Myocyte (in vitro differentiated cells): ENCODE data around the gene SAMD3. TPM values are rescaled to one million over a fixed set of nuclear protein-coding genes. Genes with fewer than 3 reads are reported as not detected.
"Not testable (repeated sequence)": the region's sequence is repeated elsewhere in the genome, so short reads cannot be mapped to it uniquely, and the experiment has no call there.

Source experiments
- DNase-seq: peaks from one replicate; pipeline ENCODE4 v3.0.0-alpha.2; 2012; ENCODE audit warnings: low read depth
- total RNA-seq: library from RNA; depleted of rRNA; stranded (reverse); fragments of >200 nt; gene quantifications from 2 replicates; pipeline ENCODE4 v1.2.3, GENCODE V29; 2014

Gene SAMD3
- total RNA-seq, 1 donor from 2014 or later, result not detected

- DNase-seq, result no peak
Measured at GRCh38 chr6:130134582-130134981, 88.2 kb downstream of the SAMD3 start.

GRCh38 chr6:130132286-130132701 lies 90.5 kb downstream of the SAMD3 start:
- no peak for DNase-seq

GRCh38 chr6:130129762-130130246 lies 92.9 kb downstream of the SAMD3 start:
- no peak for DNase-seq

- no peak for DNase-seq
Measured at GRCh38 chr6:130128326-130128725, 94.4 kb downstream of the SAMD3 start.

- no peak for DNase-seq
Measured at GRCh38 chr6:130127195-130127594, 95.6 kb downstream of the SAMD3 start.

GRCh38 chr6:130122243-130122642 lies 100.5 kb downstream of the SAMD3 start:
- DNase-seq, result peak; percentile 9

GRCh38 chr6:130120731-130121130 lies 102.0 kb downstream of the SAMD3 start:
- no peak for DNase-seq

GRCh38 chr6:130119211-130119610 lies 103.5 kb downstream of the SAMD3 start:
- DNase-seq, result no peak

- no peak for DNase-seq
Measured at GRCh38 chr6:130118236-130118635, 104.5 kb downstream of the SAMD3 start.

GRCh38 chr6:130117187-130117701 lies 105.5 kb downstream of the SAMD3 start:
- not testable (repeated sequence) for DNase-seq

- no peak for DNase-seq
Measured at GRCh38 chr6:130116273-130116672, 106.5 kb downstream of the SAMD3 start.

- no peak for DNase-seq
Measured at GRCh38 chr6:130115036-130115435, 107.7 kb downstream of the SAMD3 start.

GRCh38 chr6:130113201-130113710 lies 109.5 kb downstream of the SAMD3 start:
- DNase-seq, result no peak

GRCh38 chr6:130111031-130111430 lies 111.7 kb downstream of the SAMD3 start:
- DNase-seq, result no peak

- DNase-seq, result peak; percentile 1
Measured at GRCh38 chr6:130107710-130108109, 115.0 kb downstream of the SAMD3 start.

GRCh38 chr6:130105996-130106704 lies 116.6 kb downstream of the SAMD3 start:
- DNase-seq, result no peak

- no peak for DNase-seq
Measured at GRCh38 chr6:130099119-130099518, 123.6 kb downstream of the SAMD3 start.

- DNase-seq, result no peak
Measured at GRCh38 chr6:130098317-130098716, 124.4 kb downstream of the SAMD3 start.

Other genes starting within 250 kb of the SAMD3 start
- 6.5 and 13.8 TPM in 2 replicates for gene L3MBTL3, start 204.4 kb downstream of the SAMD3 start, total RNA-seq
- gene TMEM200A, start 143.1 kb upstream of the SAMD3 start, total RNA-seq, result 0.21 and 0.43 TPM in 2 replicates